ENCODE measurements around the gene AFAP1L1.

The AFAP1L1 gene

GRCh38 chr5:149315753-149316152 lies 44.1 kb downstream of the AFAP1L1 start:
- no peak for DNase-seq (ENCODE audit: low read depth)

GRCh38 chr5:149317281-149318048 lies 45.8 kb downstream of the AFAP1L1 start:
- no peak for DNase-seq (ENCODE audit: low read depth)

- no peak for DNase-seq (ENCODE audit: low read depth)
Measured at GRCh38 chr5:149319174-149319573, 47.5 kb downstream of the AFAP1L1 start.

DNA sequence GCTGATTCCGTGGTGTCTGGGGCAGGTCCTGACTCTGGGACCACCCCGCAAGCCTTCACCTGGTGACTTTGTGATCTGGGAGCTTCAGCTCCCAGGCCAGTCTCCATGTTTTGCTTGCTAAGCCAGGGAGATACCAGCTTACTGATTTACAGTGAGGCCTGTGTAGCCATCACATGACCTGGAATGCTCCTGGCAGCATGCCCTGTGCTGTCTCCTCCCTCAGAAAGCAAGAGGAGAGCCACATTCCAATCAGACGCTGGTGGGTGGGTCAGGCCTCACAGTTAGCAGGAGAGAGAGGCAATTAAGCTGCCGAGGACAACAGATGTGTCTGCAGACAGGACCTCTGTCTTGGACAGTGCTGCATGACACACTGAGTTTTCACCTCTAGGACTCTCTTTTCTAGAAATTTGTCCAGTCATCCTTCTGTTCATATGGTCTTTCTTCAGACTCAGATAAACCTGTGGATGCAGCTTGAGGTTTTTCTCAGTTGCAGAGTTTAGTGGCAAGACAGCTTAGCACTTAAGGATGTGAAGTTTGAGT lies 49.2 kb downstream of the AFAP1L1 start:
- no peak for DNase-seq (ENCODE audit: low read depth)

DNA sequence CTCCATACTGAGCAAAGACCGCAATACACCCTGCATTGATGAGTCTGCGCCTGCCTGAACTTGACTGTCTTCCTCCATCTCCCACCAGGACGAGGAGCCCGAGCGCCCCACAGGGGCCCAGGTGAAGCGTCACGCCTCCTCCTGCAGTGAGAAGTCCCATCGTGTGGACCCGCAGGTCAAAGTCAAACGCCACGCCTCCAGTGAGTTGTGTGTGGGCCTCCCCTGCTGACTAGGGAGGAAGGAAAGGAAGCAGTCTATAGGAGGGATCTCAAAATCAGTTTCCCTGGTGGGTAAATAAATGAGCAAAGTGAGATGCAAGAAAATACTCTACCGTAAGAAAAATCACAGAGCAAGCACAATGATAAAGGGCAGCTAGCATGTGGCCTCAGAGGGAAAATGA lies 50.9 kb downstream of the AFAP1L1 start:
- no peak for DNase-seq (ENCODE audit: low read depth)

- no peak for DNase-seq (ENCODE audit: low read depth)
Measured at GRCh38 chr5:149323210-149323609, 51.6 kb downstream of the AFAP1L1 start.

DNA sequence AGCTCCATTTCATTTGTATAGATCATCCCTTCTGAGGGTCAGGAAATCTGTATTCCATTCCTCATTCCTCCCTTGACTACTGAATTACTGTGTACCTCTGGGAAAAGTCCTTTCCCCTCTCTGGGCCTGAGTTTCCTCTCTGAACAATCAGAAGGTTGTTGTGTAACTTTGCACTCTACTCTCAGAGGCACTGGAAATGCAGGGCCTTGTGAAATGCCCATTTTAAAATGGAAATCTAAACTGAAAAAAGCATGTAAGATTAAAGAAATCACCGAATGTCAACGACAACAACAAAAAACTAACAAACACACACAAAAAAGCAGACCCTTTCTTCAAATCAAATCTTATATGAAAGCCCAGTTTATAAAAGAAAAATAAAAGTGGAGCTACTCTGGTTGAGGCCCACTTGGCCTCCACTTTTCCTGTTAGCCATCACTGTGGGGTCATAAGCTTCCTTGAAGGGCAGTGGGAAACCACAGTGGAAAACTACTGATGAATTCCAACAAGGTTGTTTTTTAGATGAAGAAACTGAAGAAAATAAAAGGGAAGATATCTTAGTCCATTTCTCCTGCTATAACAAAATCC lies 52.1 kb downstream of the AFAP1L1 start:
- no peak for DNase-seq (ENCODE audit: low read depth)

DNA sequence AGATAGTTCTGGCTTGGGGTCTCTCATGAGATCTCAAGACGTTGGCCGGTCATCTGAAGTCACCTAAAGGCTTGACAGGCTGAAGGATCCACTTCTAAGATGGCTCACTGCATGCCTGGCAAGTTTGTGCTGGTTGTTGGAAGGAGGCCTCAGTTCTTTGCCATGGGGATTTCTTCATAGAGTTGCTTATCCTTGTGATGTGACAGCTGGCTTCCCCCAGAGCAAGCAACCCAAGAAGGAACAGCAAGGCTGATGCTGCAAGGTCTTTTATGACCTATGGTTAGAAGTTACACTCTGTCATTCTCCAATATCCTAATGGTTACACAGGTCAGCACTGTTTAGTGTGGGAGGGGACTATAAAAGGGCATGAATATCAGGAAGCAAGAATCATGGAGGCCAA lies 53.0 kb downstream of the AFAP1L1 start:
- no peak for DNase-seq (ENCODE audit: low read depth)

DNA sequence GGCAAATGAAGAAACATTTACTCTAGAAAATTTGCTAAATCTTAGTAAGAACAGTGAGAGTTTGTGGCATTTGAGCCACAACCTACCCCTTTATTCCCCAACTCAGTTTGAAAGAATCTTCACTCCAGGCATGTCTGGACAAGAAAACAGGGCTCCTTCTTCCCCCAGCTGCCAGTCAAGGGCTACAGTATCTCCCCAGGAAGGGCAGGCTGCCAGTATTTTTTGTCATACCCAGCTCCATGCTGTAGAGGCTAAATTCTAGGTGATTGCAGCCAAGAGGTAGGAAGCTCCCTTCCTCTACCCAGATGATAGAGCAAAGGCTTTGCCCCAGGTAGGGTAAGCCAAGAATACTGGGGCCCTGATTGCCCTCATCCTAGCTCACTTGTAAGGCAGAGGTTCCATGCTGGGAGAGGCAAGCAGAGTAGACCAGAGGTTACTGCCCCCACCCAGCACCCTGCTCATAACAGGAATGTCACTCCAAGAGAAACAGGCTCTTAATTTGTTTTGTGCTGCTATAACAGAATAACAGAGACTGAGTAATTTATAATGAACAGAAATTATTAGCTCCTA lies 53.6 kb downstream of the AFAP1L1 start:
- DNase-seq (ENCODE audit: low read depth): no peak

- no peak for DNase-seq (ENCODE audit: low read depth)
Measured at GRCh38 chr5:149325894-149326293, 54.2 kb downstream of the AFAP1L1 start.

DNA sequence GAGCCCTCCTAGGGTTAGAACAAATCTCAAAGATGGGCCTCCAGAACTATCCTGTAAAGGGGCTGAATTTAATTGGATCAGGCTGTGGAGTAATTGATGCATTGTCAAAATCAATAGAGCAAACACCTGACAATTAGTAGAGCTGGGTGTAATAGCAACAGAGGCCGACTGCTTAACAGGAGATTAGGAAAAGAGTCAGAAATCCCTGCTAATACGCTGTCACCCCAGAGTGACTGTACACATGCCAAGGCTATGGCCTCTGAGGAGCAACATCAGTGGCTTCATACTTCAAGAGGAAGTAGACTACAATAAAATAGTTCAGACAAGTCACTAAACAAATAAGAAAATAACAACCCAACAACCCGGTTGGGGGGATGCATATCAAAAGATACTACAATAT lies 55.0 kb downstream of the AFAP1L1 start:
- no peak for DNase-seq (ENCODE audit: low read depth)

- no peak for DNase-seq (ENCODE audit: low read depth)
Measured at GRCh38 chr5:149328177-149328576, 56.5 kb downstream of the AFAP1L1 start.

DNA sequence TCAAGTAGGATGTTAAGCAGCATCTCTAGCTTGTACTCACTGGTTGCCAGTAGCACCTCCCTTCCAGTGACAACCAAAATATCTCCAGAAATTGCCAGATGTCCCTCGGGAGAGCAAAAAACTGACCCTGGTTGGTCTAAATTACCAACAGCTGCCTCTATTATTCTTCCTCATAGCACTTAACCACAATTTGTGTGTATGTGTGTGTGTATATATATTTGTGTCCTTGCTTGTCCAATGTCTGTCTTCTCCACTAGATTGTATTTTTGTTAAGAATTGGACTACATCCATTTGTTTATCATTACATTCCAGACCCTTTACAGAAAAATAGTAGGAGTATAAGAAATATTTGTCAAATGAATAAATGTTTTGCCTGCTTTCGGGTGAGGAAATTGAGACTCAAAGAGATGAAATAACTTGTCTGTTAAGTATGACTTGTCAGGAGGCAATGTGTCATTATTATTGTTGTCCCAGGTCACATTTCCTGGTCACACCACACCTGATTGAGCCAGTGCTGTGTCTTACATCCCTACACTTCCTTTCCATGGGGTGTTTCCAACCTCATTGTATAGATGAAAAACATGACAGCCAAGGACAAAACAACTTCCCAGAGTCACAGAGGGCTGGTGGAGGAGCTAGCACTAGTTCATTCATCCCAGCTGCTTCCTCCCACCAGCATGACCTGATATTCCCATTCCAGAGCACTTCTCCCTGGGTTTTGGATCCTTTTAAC lies 62.2 kb downstream of the AFAP1L1 start:
- no peak for DNase-seq (ENCODE audit: low read depth)

DNA sequence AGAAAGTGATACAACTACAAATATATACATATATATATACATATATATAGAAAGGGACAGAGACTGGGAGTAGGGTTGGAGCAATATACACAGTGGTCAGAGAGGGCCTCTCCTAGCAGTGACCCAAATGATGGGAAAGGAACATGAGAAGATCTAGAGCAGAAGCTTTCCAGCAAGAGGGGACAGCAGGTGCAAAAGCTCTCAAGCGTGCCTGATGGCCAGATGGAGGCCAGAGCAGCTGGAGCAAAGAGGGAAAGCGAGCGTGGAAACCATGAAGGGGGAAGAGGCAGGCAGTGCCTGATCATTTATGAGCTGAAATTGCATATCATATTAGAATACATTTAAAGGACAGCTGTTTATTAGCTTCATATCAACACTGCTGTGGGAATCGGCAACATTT lies 66.1 kb downstream of the AFAP1L1 start:
- DNase-seq (ENCODE audit: low read depth): no peak

GRCh38 chr5:149338364-149338763 lies 66.7 kb downstream of the AFAP1L1 start:
- DNase-seq (ENCODE audit: low read depth): no peak

GRCh38 chr5:149340920-149341319 lies 69.3 kb downstream of the AFAP1L1 start:
- no peak for DNase-seq (ENCODE audit: low read depth)

DNA sequence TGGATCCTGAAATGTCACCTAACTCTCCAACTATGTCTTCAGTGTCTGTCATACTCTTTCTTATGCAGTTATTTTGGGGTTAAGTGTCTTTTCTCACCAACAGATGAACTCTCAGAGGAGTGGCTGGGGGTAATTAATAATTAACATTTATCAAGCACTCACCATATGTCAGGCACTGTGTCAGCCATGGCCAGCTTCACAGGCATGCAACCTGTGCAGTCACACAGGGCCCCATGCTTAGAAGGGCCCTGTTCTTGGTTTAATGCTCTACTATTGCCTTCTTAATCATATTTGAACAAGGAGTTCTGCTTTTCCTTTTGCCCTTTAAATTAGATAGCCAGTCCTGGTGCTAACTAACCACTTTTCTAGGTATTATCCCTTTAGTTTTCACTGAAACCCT lies 70.2 kb downstream of the AFAP1L1 start:
- no peak for DNase-seq (ENCODE audit: low read depth)

DNA sequence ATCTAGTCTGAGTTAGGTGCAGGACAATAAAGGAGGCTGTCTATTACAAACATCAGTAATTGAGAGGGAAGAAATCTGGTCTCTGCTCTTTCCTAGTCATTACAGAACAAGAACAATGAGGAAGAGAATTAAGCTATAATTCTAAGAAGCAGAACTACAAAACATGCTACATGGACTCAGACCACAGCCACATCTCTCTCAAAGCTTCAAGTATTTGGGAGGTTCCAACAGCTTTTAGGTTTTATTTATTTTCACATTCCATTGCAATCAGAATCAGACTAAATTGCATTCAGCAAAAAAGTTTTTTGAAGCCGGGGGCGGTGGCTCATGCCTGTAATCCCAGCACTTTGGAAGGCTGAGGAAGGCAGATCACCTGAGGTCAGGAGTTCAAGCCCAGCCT lies 72.5 kb downstream of the AFAP1L1 start:
- DNase-seq (ENCODE audit: low read depth): no peak

DNA sequence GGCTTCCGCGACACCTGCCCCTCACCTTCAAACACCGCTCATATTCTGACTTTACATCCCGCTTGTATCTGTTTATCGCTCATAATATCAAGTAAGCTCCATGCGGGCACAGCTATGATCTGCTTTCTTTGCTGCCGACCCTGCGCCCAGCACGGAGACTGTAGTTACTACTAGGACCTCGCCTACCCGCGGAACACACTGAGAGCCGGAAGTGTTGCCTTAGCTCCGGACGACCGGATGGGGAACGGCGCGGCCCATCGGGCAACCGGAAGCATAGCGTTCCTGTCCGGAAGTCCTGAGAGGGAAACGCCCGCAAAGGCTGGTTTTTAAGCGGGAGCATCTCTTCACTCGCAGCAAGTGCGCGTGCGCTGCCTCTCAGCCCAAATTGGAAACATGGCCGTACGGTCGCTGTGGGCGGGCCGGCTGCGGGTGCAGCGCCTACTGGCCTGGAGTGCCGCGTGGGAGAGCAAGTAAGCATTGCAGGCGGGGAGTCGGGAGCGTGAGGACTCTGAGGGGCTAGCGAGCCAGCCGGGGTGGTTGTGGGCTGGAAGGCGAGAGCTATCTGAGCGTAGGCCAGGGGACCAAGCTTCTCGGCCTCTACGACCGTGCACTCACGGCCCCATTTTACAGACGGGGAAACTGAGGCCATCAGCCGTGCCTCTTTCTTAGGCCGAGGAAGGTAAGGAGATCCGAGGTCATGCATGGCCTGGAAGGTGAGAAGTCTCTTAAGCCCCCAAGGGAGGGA lies 73.7 kb downstream of the AFAP1L1 start, which contains the start of gene GRPEL2:
Gene GRPEL2 (plus strand): TSS at position 353 of the 745 bp plus-strand sequence. CDS start 41 bp downstream, at position 394.
- DNase-seq (ENCODE audit: low read depth): peak; percentile 73

GRCh38 chr5:149345892-149346222 lies 74.2 kb downstream of the AFAP1L1 start:
- no peak for DNase-seq (ENCODE audit: low read depth)

GRCh38 chr5:149348518-149348917 lies 76.9 kb downstream of the AFAP1L1 start:
- no peak for DNase-seq (ENCODE audit: low read depth)

- no peak for DNase-seq (ENCODE audit: low read depth)
Measured at GRCh38 chr5:149349382-149349781, 77.7 kb downstream of the AFAP1L1 start.
